Measurements from ENCODE around the gene CCL5.

The CCL5 gene

GRCh38 chr17:35879773-35880654 is at the start of gene CCL5:
Gene CCL5, minus strand, starts transcription at chr17:35880360.
- Histone ChIP-seq H3K27me3 (ENCODE audit: control insufficient read depth in 5 of 5, insufficient read depth in 4 of 5, low read length in 5 of 5) (no peaks in the 10 kb centered on the region), H3K27ac (ENCODE audit: low read depth, low read length) (no peak within 1 kb of the TSS), H3K4me1 (ENCODE audit: control insufficient read depth in 5 of 5, insufficient read depth in 5 of 5, low read length in 5 of 5) (peaks cover 0 to 24% (median 0%) of the 10 kb centered on the region in 5 donors), H3K9me3 (ENCODE audit: control insufficient read depth in 5 of 5, low read length in 5 of 5) (no peaks in the 10 kb centered on the region), H3K9ac (ENCODE audit: low read length in 5 of 5) (no peak within 1 kb of the TSS), H3K36me3 (ENCODE audit: control insufficient read depth in 5 of 5, insufficient read depth in 5 of 5, low read length in 5 of 5) (no peaks in the 10 kb centered on the region), H3K4me3 (ENCODE audit: low read depth in 1 of 5, low read length in 5 of 5) (peak within 1 kb of the TSS in 2 of 5 donors; percentile 5 to 19)

GRCh38 chr17:35927714-35928113 is 47.6 kb upstream of the CCL5 start:
- H3K27ac ChIP-seq (ENCODE audit: low read depth, low read length): no peak overlapping the region
- H3K4me3 ChIP-seq (ENCODE audit: low read depth in 1 of 5, low read length in 5 of 5): no peak overlapping the region
- peaks cover 0 to 8% (median 3%) of the 10 kb centered on the region in 5 donors for H3K27me3 ChIP-seq (ENCODE audit: control insufficient read depth in 5 of 5, insufficient read depth in 4 of 5, low read length in 5 of 5)
- no peak overlapping the region for H3K9ac ChIP-seq (ENCODE audit: low read length in 5 of 5)
- H3K4me1 ChIP-seq (ENCODE audit: control insufficient read depth in 5 of 5, insufficient read depth in 5 of 5, low read length in 5 of 5): peaks cover 3 to 23% (median 20%) of the 10 kb centered on the region in 5 donors
- no peaks in the 10 kb centered on the region for H3K36me3 ChIP-seq (ENCODE audit: control insufficient read depth in 5 of 5, insufficient read depth in 5 of 5, low read length in 5 of 5)
- H3K9me3 ChIP-seq (ENCODE audit: control insufficient read depth in 5 of 5, low read length in 5 of 5): no peaks in the 10 kb centered on the region

GRCh38 chr17:35923609-35924114 is 43.5 kb upstream of the CCL5 start:
- Histone ChIP-seq H3K4me3 (ENCODE audit: low read depth in 1 of 5, low read length in 5 of 5) (no peak overlapping the region), H3K4me1 (ENCODE audit: control insufficient read depth in 5 of 5, insufficient read depth in 5 of 5, low read length in 5 of 5) (peaks cover 0 to 3% (median 0%) of the 10 kb centered on the region in 5 donors), H3K27ac (ENCODE audit: low read depth, low read length) (no peak overlapping the region), H3K9me3 (ENCODE audit: control insufficient read depth in 5 of 5, low read length in 5 of 5) (no peaks in the 10 kb centered on the region), H3K9ac (ENCODE audit: low read length in 5 of 5) (no peak overlapping the region), H3K36me3 (ENCODE audit: control insufficient read depth in 5 of 5, insufficient read depth in 5 of 5, low read length in 5 of 5) (no peaks in the 10 kb centered on the region), H3K27me3 (ENCODE audit: control insufficient read depth in 5 of 5, insufficient read depth in 4 of 5, low read length in 5 of 5) (no peaks in the 10 kb centered on the region)

GRCh38 chr17:35920229-35920628 is 40.1 kb upstream of the CCL5 start:
- no peaks in the 10 kb centered on the region for H3K27me3 ChIP-seq (ENCODE audit: control insufficient read depth in 5 of 5, insufficient read depth in 4 of 5, low read length in 5 of 5)
- H3K27ac ChIP-seq (ENCODE audit: low read depth, low read length): no peak overlapping the region
- H3K4me1 ChIP-seq (ENCODE audit: control insufficient read depth in 5 of 5, insufficient read depth in 5 of 5, low read length in 5 of 5): peaks cover 0 to 9% (median 0%) of the 10 kb centered on the region in 5 donors

GRCh38 chr17:35918665-35919064 is 38.5 kb upstream of the CCL5 start:
- Histone ChIP-seq H3K27me3 (ENCODE audit: control insufficient read depth in 5 of 5, insufficient read depth in 4 of 5, low read length in 5 of 5) (no peaks in the 10 kb centered on the region), H3K27ac (ENCODE audit: low read depth, low read length) (no peak overlapping the region), H3K4me1 (ENCODE audit: control insufficient read depth in 5 of 5, insufficient read depth in 5 of 5, low read length in 5 of 5) (peaks cover 0 to 9% (median 0%) of the 10 kb centered on the region in 5 donors), H3K4me3 (ENCODE audit: low read depth in 1 of 5, low read length in 5 of 5) (no peak overlapping the region), H3K9me3 (ENCODE audit: control insufficient read depth in 5 of 5, low read length in 5 of 5) (no peaks in the 10 kb centered on the region), H3K9ac (ENCODE audit: low read length in 5 of 5) (no peak overlapping the region), H3K36me3 (ENCODE audit: control insufficient read depth in 5 of 5, insufficient read depth in 5 of 5, low read length in 5 of 5) (no peaks in the 10 kb centered on the region)

More at GRCh38 chr17:35920229-35920628, 40.1 kb upstream of the CCL5 start:
- no peaks in the 10 kb centered on the region for H3K36me3 ChIP-seq (ENCODE audit: control insufficient read depth in 5 of 5, insufficient read depth in 5 of 5, low read length in 5 of 5)
- no peak overlapping the region for H3K9ac ChIP-seq (ENCODE audit: low read length in 5 of 5)
- no peak overlapping the region for H3K4me3 ChIP-seq (ENCODE audit: low read depth in 1 of 5, low read length in 5 of 5)
- H3K9me3 ChIP-seq (ENCODE audit: control insufficient read depth in 5 of 5, low read length in 5 of 5): no peaks in the 10 kb centered on the region

- Histone ChIP-seq H3K4me1 (ENCODE audit: control insufficient read depth in 5 of 5, insufficient read depth in 5 of 5, low read length in 5 of 5) (peaks cover 0 to 9% (median 0%) of the 10 kb centered on the region in 5 donors), H3K9ac (ENCODE audit: low read length in 5 of 5) (no peak overlapping the region), H3K27ac (ENCODE audit: low read depth, low read length) (no peak overlapping the region), H3K4me3 (ENCODE audit: low read depth in 1 of 5, low read length in 5 of 5) (no peak overlapping the region), H3K27me3 (ENCODE audit: control insufficient read depth in 5 of 5, insufficient read depth in 4 of 5, low read length in 5 of 5) (no peaks in the 10 kb centered on the region), H3K36me3 (ENCODE audit: control insufficient read depth in 5 of 5, insufficient read depth in 5 of 5, low read length in 5 of 5) (no peaks in the 10 kb centered on the region), H3K9me3 (ENCODE audit: control insufficient read depth in 5 of 5, low read length in 5 of 5) (no peaks in the 10 kb centered on the region)
Measured at GRCh38 chr17:35917519-35918213, 37.5 kb upstream of the CCL5 start.

GRCh38 chr17:35915153-35915964 is 35.2 kb upstream of the CCL5 start:
- no peak overlapping the region for H3K4me3 ChIP-seq (ENCODE audit: low read depth in 1 of 5, low read length in 5 of 5)
- no peaks in the 10 kb centered on the region for H3K36me3 ChIP-seq (ENCODE audit: control insufficient read depth in 5 of 5, insufficient read depth in 5 of 5, low read length in 5 of 5)
- no peaks in the 10 kb centered on the region for H3K9me3 ChIP-seq (ENCODE audit: control insufficient read depth in 5 of 5, low read length in 5 of 5)
- peaks cover 0 to 9% (median 0%) of the 10 kb centered on the region in 5 donors for H3K4me1 ChIP-seq (ENCODE audit: control insufficient read depth in 5 of 5, insufficient read depth in 5 of 5, low read length in 5 of 5)
- no peaks in the 10 kb centered on the region for H3K27me3 ChIP-seq (ENCODE audit: control insufficient read depth in 5 of 5, insufficient read depth in 4 of 5, low read length in 5 of 5)
- H3K9ac ChIP-seq (ENCODE audit: low read length in 5 of 5): no peak overlapping the region
- no peak overlapping the region for H3K27ac ChIP-seq (ENCODE audit: low read depth, low read length)

GRCh38 chr17:35914354-35914753 is 34.2 kb upstream of the CCL5 start:
- no peaks in the 10 kb centered on the region for H3K9me3 ChIP-seq (ENCODE audit: control insufficient read depth in 5 of 5, low read length in 5 of 5)
- no peak overlapping the region for H3K4me3 ChIP-seq (ENCODE audit: low read depth in 1 of 5, low read length in 5 of 5)
- no peaks in the 10 kb centered on the region for H3K27me3 ChIP-seq (ENCODE audit: control insufficient read depth in 5 of 5, insufficient read depth in 4 of 5, low read length in 5 of 5)
- no peaks in the 10 kb centered on the region for H3K36me3 ChIP-seq (ENCODE audit: control insufficient read depth in 5 of 5, insufficient read depth in 5 of 5, low read length in 5 of 5)
- H3K4me1 ChIP-seq (ENCODE audit: control insufficient read depth in 5 of 5, insufficient read depth in 5 of 5, low read length in 5 of 5): peaks cover 0 to 9% (median 0%) of the 10 kb centered on the region in 5 donors
- H3K9ac ChIP-seq (ENCODE audit: low read length in 5 of 5): no peak overlapping the region
- H3K27ac ChIP-seq (ENCODE audit: low read depth, low read length): no peak overlapping the region

GRCh38 chr17:35913609-35914008 is 33.4 kb upstream of the CCL5 start:
- Histone ChIP-seq H3K4me3 (ENCODE audit: low read depth in 1 of 5, low read length in 5 of 5) (no peak overlapping the region), H3K36me3 (ENCODE audit: control insufficient read depth in 5 of 5, insufficient read depth in 5 of 5, low read length in 5 of 5) (no peaks in the 10 kb centered on the region), H3K27me3 (ENCODE audit: control insufficient read depth in 5 of 5, insufficient read depth in 4 of 5, low read length in 5 of 5) (no peaks in the 10 kb centered on the region), H3K4me1 (ENCODE audit: control insufficient read depth in 5 of 5, insufficient read depth in 5 of 5, low read length in 5 of 5) (peaks cover 0 to 5% (median 0%) of the 10 kb centered on the region in 5 donors), H3K27ac (ENCODE audit: low read depth, low read length) (no peak overlapping the region), H3K9me3 (ENCODE audit: control insufficient read depth in 5 of 5, low read length in 5 of 5) (no peaks in the 10 kb centered on the region), H3K9ac (ENCODE audit: low read length in 5 of 5) (no peak overlapping the region)

Data from subcutaneous abdominal adipose tissue (tissue), 5 donors.